ENCODE data around the gene CASTOR1. TPM values are rescaled to one million over a fixed set of nuclear protein-coding genes. Genes with fewer than 3 reads are reported as not detected.

Gene CASTOR1
- total RNA-seq, 6 experiments from 2014 or later: 0.86 to 8.6 (median 4.0) TPM

DNA sequence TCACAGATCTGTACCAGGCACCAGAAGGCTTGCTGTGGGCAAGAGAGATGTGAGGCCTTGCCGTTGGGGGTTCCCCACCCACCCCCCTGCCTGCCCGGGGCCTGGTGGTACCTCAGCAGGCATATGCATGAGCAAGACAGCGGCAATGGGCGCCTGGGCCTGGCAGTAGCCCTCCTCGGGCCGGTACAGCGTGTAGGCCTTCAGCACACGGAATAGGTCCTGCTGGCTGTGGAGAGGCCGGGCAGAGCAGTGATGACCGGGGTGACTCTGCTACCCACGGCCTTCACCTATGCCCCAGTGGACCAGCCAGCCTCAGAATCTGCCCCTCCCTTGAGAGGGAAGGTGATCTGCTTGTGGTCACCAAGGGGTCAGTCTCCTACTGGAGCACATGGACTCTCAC is 5.5 kb upstream of the CASTOR1 start:
- WGBS (ENCODE audit: insufficient coverage, low coverage, low lambda C conversion rate, missing lambda C conversion rate): no CpG with 5 or more reads among the region's 11 CpGs
- peaks cover 0 to 23% (median 14%) of the 10 kb centered on the region in 4 donors for H3K4me1 ChIP-seq

DNA sequence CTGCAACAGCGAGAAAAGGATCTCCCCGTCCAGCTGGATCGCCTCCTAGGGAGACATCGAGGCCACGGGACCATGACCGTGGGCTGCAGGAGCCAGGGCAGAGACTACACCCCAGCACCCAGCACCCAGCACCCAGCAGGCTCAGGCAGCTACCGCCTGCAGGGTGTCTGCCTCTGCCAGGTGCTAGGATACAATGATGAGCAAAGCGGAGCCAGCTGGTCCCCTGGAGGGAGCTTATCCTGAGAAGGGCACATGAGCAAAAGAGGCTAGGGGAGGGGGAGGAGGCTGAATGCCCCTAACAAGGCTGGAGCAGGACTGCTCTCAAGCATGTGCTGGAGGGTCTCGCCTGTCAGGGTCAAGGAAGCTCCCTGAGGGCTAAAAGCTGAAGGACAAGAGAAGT is 4.8 kb upstream of the CASTOR1 start:
- TF ChIP-seq, protein P1, sequence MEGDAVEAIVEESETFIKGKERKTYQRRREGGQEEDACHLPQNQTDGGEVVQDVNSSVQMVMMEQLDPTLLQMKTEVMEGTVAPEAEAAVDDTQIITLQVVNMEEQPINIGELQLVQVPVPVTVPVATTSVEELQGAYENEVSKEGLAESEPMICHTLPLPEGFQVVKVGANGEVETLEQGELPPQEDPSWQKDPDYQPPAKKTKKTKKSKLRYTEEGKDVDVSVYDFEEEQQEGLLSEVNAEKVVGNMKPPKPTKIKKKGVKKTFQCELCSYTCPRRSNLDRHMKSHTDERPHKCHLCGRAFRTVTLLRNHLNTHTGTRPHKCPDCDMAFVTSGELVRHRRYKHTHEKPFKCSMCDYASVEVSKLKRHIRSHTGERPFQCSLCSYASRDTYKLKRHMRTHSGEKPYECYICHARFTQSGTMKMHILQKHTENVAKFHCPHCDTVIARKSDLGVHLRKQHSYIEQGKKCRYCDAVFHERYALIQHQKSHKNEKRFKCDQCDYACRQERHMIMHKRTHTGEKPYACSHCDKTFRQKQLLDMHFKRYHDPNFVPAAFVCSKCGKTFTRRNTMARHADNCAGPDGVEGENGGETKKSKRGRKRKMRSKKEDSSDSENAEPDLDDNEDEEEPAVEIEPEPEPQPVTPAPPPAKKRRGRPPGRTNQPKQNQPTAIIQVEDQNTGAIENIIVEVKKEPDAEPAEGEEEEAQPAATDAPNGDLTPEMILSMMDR (IDR thresholded peaks at IDR 0.05): no peak
- no peak for TF ChIP-seq POLR2A (IDR thresholded peaks at IDR 0.05)
- Histone ChIP-seq H3K4me3 (no peak overlapping the region), H3K36me3 (peaks cover 0 to 59% (median 11%) of the 10 kb centered on the region in 4 donors), H3K9me3 (no peaks in the 10 kb centered on the region), H3K27me3 (no peaks in the 10 kb centered on the region), H3K4me1 (peaks cover 0 to 23% (median 14%) of the 10 kb centered on the region in 4 donors), H3K27ac (no peak overlapping the region)
- ATAC-seq (no peak), DNase-seq (no peak)
- WGBS (ENCODE audit: insufficient coverage, low coverage, low lambda C conversion rate, missing lambda C conversion rate): 77% methylated on average over 3 of the region's 9 CpGs
- intact Hi-C loops (cut with DNase I): no loop called here

More for the DNA sequence above, 5.5 kb upstream of the CASTOR1 start:
- no peak for TF ChIP-seq POLR2A (IDR thresholded peaks at IDR 0.05)
- TF ChIP-seq, protein P1 (IDR thresholded peaks at IDR 0.05): no peak
- intact Hi-C loops (cut with DNase I): no loop called here
- Histone ChIP-seq H3K27me3 (no peaks in the 10 kb centered on the region), H3K36me3 (peaks cover 0 to 64% (median 14%) of the 10 kb centered on the region in 4 donors), H3K4me3 (no peak overlapping the region), H3K27ac (no peak overlapping the region), H3K9me3 (no peaks in the 10 kb centered on the region)
- DNase-seq: no peak
- no peak for ATAC-seq

DNA sequence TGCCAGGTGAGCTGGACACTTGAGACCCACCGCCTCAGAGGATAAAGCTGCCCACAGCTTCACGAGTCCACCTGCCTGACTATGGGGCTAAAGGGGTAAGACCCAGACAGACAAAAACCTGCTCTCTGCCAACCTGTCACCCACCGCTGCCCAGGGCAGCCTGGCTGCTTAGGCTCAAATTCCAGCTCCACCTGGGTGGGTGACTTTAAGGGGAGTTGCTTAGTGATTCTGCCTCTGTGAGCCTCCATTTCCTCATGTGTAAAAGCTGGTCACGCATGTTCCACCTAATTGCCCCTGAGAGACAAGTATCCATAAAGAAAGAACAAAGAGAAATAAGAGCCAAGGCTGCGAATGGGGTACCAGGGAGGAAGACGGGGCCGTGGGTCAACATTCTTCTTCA is 3.7 kb upstream of the CASTOR1 start:
- Histone ChIP-seq H3K9me3 (no peaks in the 10 kb centered on the region), H3K4me3 (no peak overlapping the region), H3K36me3 (peaks cover 0 to 50% (median 6%) of the 10 kb centered on the region in 4 donors), H3K27ac (no peak overlapping the region), H3K27me3 (no peaks in the 10 kb centered on the region), H3K4me1 (peaks cover 0 to 30% (median 18%) of the 10 kb centered on the region in 4 donors)
- DNase-seq (no peak), ATAC-seq (no peak)
- intact Hi-C loops (cut with DNase I): no loop called here
- no peak for TF ChIP-seq POLR2A (IDR thresholded peaks at IDR 0.05)
- TF ChIP-seq, protein P1 (IDR thresholded peaks at IDR 0.05): no peak
- 96% methylated on average over 3 of the region's 7 CpGs for WGBS (ENCODE audit: insufficient coverage, low coverage, low lambda C conversion rate, missing lambda C conversion rate)

DNA sequence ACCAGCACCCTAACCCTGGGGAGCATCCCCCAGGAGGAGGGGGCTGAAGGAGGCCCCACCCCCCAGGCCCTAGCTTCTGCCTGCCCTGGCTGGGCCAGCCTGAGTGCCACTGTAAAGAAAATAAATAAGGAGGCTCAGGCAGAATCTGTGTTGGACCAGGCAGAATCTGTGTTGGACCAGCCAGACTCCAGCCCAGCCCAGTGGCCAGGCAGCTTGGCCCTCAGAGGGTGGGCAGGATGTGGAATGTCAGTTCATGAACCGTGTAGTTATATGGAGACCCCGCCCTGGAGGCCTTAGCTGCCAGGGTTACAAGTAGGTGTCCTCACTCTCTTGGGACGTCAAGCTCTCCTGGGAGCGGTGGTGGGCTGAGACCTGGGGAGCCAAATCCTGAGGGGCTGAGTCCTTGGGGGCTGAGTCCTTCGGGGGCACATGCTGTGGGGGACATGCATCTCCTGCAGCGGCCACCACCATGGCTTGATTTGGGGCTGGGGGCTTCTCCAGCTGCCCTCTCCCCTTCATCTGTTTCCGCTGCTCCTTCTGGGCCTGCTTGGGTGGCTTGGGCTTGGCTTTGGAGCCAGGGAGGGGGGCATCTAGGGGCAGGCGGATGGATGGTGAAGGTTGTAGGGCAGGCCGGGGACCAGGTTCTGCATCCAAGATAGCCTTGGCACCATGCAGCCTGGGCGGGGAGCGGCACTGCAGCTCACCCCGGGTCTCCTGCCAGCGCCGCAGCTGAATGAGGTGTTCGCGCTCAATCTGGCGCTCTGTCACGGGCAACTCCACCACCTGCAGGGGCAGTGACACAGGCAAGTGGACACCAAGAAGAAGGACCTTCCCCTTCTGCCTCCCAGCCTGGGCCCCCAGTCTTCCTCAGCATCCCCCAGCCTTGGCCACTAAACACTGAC is 3.0 kb upstream of the CASTOR1 start:
- Histone ChIP-seq H3K27me3 (no peaks in the 10 kb centered on the region), H3K4me1 (peaks cover 0 to 35% (median 19%) of the 10 kb centered on the region in 4 donors), H3K36me3 (peaks cover 0 to 48% (median 5%) of the 10 kb centered on the region in 4 donors), H3K4me3 (no peak overlapping the region), H3K27ac (peak overlapping the region; percentile 39 to 75 (median 68)), H3K9me3 (no peaks in the 10 kb centered on the region)
- intact Hi-C loops (cut with DNase I): no loop called here
- TF ChIP-seq, protein P1 (IDR thresholded peaks at IDR 0.05): no peak
- TF ChIP-seq POLR2A (IDR thresholded peaks at IDR 0.05): no peak
- no peak for DNase-seq
- ATAC-seq: no peak
- WGBS (ENCODE audit: insufficient coverage, low coverage, low lambda C conversion rate, missing lambda C conversion rate): no CpG with 5 or more reads among the region's 18 CpGs
